Measurements from ENCODE around the gene KPTN. TPM values are rescaled to one million over a fixed set of nuclear protein-coding genes. Genes with fewer than 3 reads are reported as not detected.
"Not testable (repeated sequence)": the region's sequence is repeated elsewhere in the genome, so short reads cannot be mapped to it uniquely, and the experiment has no call there.

Gene KPTN
- total RNA-seq, 8 experiments from 2014 or later, result 5.5 to 24.9 (median 9.6) TPM

GRCh38 chr19:47494211-47494547, 10.2 kb upstream of the KPTN start:
- no peaks in the 10 kb centered on the region for H3K4me1 ChIP-seq (replicated peaks in 1 of 2)
- ATAC-seq (replicated peaks in 6 of 8), result peak in 1 of 8 experiments; percentile 3
- in situ Hi-C loops (cut with MboI; ENCODE audit: low pct_unique_long_range_greater_than_20kb in 2 of 9, low sequenced_read_pairs in 9 of 9, unreplicated experiment in 9 of 9), result no loop called here
- H3K4me3 ChIP-seq, result no peak overlapping the region
- H3K27ac ChIP-seq, result no peak overlapping the region
- WGBS, 10 experiments, result 60 to 73% (median 71%) methylated on average over 1 to 3 of the region's 5 CpGs; no CpG with 5 or more reads in 7 of the 10 experiments

GRCh38 chr19:47493378-47494210, 9.6 kb upstream of the KPTN start:
- 80 to 100% (median 92%) methylated on average over 1 to 6 of the region's 18 CpGs; no CpG with 5 or more reads in 7 of the 10 experiments for WGBS, 10 experiments
- in situ Hi-C loops (cut with MboI; ENCODE audit: low pct_unique_long_range_greater_than_20kb in 2 of 9, low sequenced_read_pairs in 9 of 9, unreplicated experiment in 9 of 9), result no loop called here
- Histone ChIP-seq H3K4me1 (replicated peaks in 1 of 2) (no peaks in the 10 kb centered on the region), H3K4me3 (no peak overlapping the region), H3K27ac (no peak overlapping the region)
- no peak for ATAC-seq (replicated peaks in 6 of 8)

GRCh38 chr19:47492571-47493377, 8.8 kb upstream of the KPTN start:
- no peak overlapping the region for H3K4me3 ChIP-seq
- in situ Hi-C loops (cut with MboI; ENCODE audit: low pct_unique_long_range_greater_than_20kb in 2 of 9, low sequenced_read_pairs in 9 of 9, unreplicated experiment in 9 of 9), result no loop called here
- WGBS, 10 experiments, result no CpG with 5 or more reads among the region's 23 CpGs
- no peaks in the 10 kb centered on the region for H3K4me1 ChIP-seq (replicated peaks in 1 of 2)
- ATAC-seq (replicated peaks in 6 of 8), result peak in 5 of 8 experiments; percentile 8 to 34 (median 31)
- H3K27ac ChIP-seq, result no peak overlapping the region

- no peak overlapping the region for H3K27ac ChIP-seq
- peaks cover 3 to 4% of the 10 kb centered on the region in 2 donors for H3K4me1 ChIP-seq (replicated peaks in 1 of 2)
- H3K4me3 ChIP-seq, result no peak overlapping the region
- 66 to 100% (median 92%) methylated on average over 1 to 4 of the region's 14 CpGs; no CpG with 5 or more reads in 5 of the 10 experiments for WGBS, 10 experiments
- ATAC-seq (replicated peaks in 6 of 8), result peak in 4 of 8 experiments; percentile 8 to 22 (median 14)
- in situ Hi-C loops (cut with MboI; ENCODE audit: low pct_unique_long_range_greater_than_20kb in 2 of 9, low sequenced_read_pairs in 9 of 9, unreplicated experiment in 9 of 9), result no loop called here
These were observed 8.1 kb upstream of the KPTN start for GRCh38 chr19:47492137-47492533.

GRCh38 chr19:47491358-47492136, 7.5 kb upstream of the KPTN start:
- 80 to 100% (median 90%) methylated on average over 1 to 11 of the region's 22 CpGs; no CpG with 5 or more reads in 3 of the 10 experiments for WGBS, 10 experiments
- Histone ChIP-seq H3K4me3 (no peak overlapping the region), H3K27ac (no peak overlapping the region), H3K4me1 (replicated peaks in 1 of 2) (peaks cover 7 to 9% of the 10 kb centered on the region in 2 donors)
- peak in 1 of 8 experiments; percentile 4 for ATAC-seq (replicated peaks in 6 of 8)
- in situ Hi-C loops (cut with MboI; ENCODE audit: low pct_unique_long_range_greater_than_20kb in 2 of 9, low sequenced_read_pairs in 9 of 9, unreplicated experiment in 9 of 9), result no loop called here

GRCh38 chr19:47490847-47491246, 6.8 kb upstream of the KPTN start:
- 58 to 83% (median 80%) methylated on average over 1 to 2 of the region's 3 CpGs; no CpG with 5 or more reads in 7 of the 10 experiments for WGBS, 10 experiments

GRCh38 chr19:47490031-47490430, 6.0 kb upstream of the KPTN start:
- Histone ChIP-seq H3K27ac (no peak overlapping the region), H3K4me3 (no peak overlapping the region), H3K4me1 (replicated peaks in 1 of 2) (peaks cover 7 to 13% of the 10 kb centered on the region in 2 donors)
- WGBS, 10 experiments, result 62 to 96% (median 85%) methylated on average over 2 to 4 of the region's 7 CpGs; no CpG with 5 or more reads in 6 of the 10 experiments
- in situ Hi-C loops (cut with MboI; ENCODE audit: low pct_unique_long_range_greater_than_20kb in 2 of 9, low sequenced_read_pairs in 9 of 9, unreplicated experiment in 9 of 9), result no loop called here
- ATAC-seq (replicated peaks in 6 of 8), result no peak

More at GRCh38 chr19:47490847-47491246, 6.8 kb upstream of the KPTN start:
- H3K4me3 ChIP-seq, result no peak overlapping the region
- in situ Hi-C loops (cut with MboI; ENCODE audit: low pct_unique_long_range_greater_than_20kb in 2 of 9, low sequenced_read_pairs in 9 of 9, unreplicated experiment in 9 of 9), result no loop called here
- ATAC-seq (replicated peaks in 6 of 8), result no peak
- H3K4me1 ChIP-seq (replicated peaks in 1 of 2), result peaks cover 7 to 13% of the 10 kb centered on the region in 2 donors
- H3K27ac ChIP-seq, result no peak overlapping the region

GRCh38 chr19:47489072-47489914, 5.3 kb upstream of the KPTN start:
- in situ Hi-C loops (cut with MboI; ENCODE audit: low pct_unique_long_range_greater_than_20kb in 2 of 9, low sequenced_read_pairs in 9 of 9, unreplicated experiment in 9 of 9), result no loop called here
- 80 to 100% (median 93%) methylated on average over 1 to 7 of the region's 17 CpGs; no CpG with 5 or more reads in 4 of the 10 experiments for WGBS, 10 experiments
- no peak overlapping the region for H3K4me3 ChIP-seq
- no peak for ATAC-seq (replicated peaks in 6 of 8)
- H3K4me1 ChIP-seq (replicated peaks in 1 of 2), result peaks cover 11 to 17% of the 10 kb centered on the region in 2 donors
- peak overlapping the region in 1 of 2 donors; percentile 33 for H3K27ac ChIP-seq

GRCh38 chr19:47487551-47488515, 3.8 kb upstream of the KPTN start:
- in situ Hi-C loops (cut with MboI; ENCODE audit: low pct_unique_long_range_greater_than_20kb in 2 of 9, low sequenced_read_pairs in 9 of 9, unreplicated experiment in 9 of 9), result no loop called here
- 78 to 100% (median 90%) methylated on average over 2 to 5 of the region's 19 CpGs; no CpG with 5 or more reads in 7 of the 10 experiments for WGBS, 10 experiments
- Histone ChIP-seq H3K4me1 (replicated peaks in 1 of 2) (peaks cover 11 to 20% of the 10 kb centered on the region in 2 donors), H3K27ac (no peak overlapping the region), H3K4me3 (no peak overlapping the region)
- no peak for ATAC-seq (replicated peaks in 6 of 8)

GRCh38 chr19:47486900-47487299, 2.9 kb upstream of the KPTN start:
- in situ Hi-C loops (cut with MboI; ENCODE audit: low pct_unique_long_range_greater_than_20kb in 2 of 9, low sequenced_read_pairs in 9 of 9, unreplicated experiment in 9 of 9), result no loop called here
- peak overlapping the region; percentile 24 to 70 for H3K27ac ChIP-seq
- H3K4me1 ChIP-seq (replicated peaks in 1 of 2), result peaks cover 11 to 20% of the 10 kb centered on the region in 2 donors
- peak in 5 of 8 experiments; percentile 8 to 47 (median 21) for ATAC-seq (replicated peaks in 6 of 8)
- H3K4me3 ChIP-seq, result no peak overlapping the region
- 75 to 80% (median 80%) methylated on average over 1 to 6 of the region's 9 CpGs; no CpG with 5 or more reads in 7 of the 10 experiments for WGBS, 10 experiments

GRCh38 chr19:47486220-47486619, 2.2 kb upstream of the KPTN start:
- 70 to 100% (median 91%) methylated on average over 1 to 7 of the region's 13 CpGs; no CpG with 5 or more reads in 4 of the 10 experiments for WGBS, 10 experiments
- peaks cover 11 to 20% of the 10 kb centered on the region in 2 donors for H3K4me1 ChIP-seq (replicated peaks in 1 of 2)
- in situ Hi-C loops (cut with MboI; ENCODE audit: low pct_unique_long_range_greater_than_20kb in 2 of 9, low sequenced_read_pairs in 9 of 9, unreplicated experiment in 9 of 9); H3K4me3 ChIP-seq; H3K27ac ChIP-seq; ATAC-seq (replicated peaks in 6 of 8): not testable (repeated sequence)

All from motor neuron (in vitro differentiated cells).